Erythroblast (primary cell): ENCODE results near the gene KISS1R.

Experiments used
- GATA1 ChIP-seq: IDR thresholded peaks from 2 replicates; pipeline ENCODE4 v1.6.1; 2011; ENCODE audit warnings: low read depth, mild to moderate bottlenecking, control low read depth, low read length, moderate library complexity
- POLR2A ChIP-seq: IDR thresholded peaks from 2 replicates; pipeline ENCODE4 v1.6.1; 2011; ENCODE audit warnings: mild to moderate bottlenecking, low read length

DNA sequence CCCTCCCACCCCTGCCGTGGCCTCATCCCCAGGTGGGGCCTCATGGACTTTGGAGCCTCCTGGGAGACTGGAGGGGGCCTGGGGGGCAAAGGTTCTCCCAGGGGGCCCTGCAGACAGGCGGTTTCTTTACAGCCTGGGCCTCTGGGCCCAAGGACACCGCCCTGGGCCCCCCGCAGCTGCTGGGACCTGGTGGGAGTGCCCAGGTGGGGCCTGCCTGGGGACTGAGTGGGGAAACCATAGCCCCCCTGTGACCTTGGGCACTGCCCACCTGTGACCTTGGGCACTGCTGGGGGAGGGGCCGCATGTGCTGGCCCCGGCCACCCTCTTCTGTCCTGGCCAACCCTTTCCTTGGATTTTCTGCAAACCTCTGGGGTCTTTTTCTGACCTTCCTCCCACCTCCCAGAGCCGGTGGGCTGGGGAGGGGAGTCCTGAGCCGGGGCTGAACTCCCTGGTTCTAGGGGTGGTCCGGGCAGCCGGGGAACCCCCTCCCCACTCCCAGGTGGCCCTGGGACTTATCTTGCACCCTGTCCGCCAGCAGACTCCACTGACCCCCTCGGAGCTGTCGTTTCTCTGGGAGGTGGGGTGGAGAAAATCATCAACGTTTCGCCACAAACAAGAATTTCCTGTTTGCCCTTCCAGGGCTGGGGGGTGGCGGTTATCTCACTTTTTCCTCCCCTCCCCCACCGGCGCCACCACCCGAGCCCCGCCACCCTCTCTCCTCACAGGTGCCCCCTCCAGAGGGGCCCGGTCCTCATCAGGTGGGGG lies 35.7 kb downstream of the KISS1R start:
- no peak for TF ChIP-seq POLR2A
- no peak for TF ChIP-seq GATA1
